CD14-positive monocyte (primary cell): Measurements from ENCODE around the gene GIGYF1. TPM values are rescaled to one million over a fixed set of nuclear protein-coding genes. Genes with fewer than 3 reads are reported as not detected.

Experiments used
- DNase-seq, 3 donors: peaks; one replicate each; pipeline ENCODE4 v3.0.0-alpha.2; 2011 to 2022
- H2AFZ ChIP-seq: 2 replicates; pipeline ENCODE4 v1.6.0; 2012; ENCODE audit warnings: mild to moderate bottlenecking, low read depth, low read length, inconsistent platforms; ENCODE audit not compliant: insufficient read depth, poor library complexity, severe bottlenecking
- H3K27ac ChIP-seq, 2 donors: 1 replicate in 1 of 2; 2 replicates in 1 of 2; pipeline ENCODE4 v1.5.1; 2012 to 2013; ENCODE audit warnings: low read length in 2 of 2, control low read depth in 1 of 2, inconsistent platforms in 1 of 2, low read depth in 1 of 2, mild to moderate bottlenecking in 1 of 2
- H3K27me3 ChIP-seq, 2 donors: one replicate each; pipeline versions ENCODE4 v1.6.0 to v1.6.1; 2011 to 2013; ENCODE audit warnings: low read length in 2 of 2; ENCODE audit not compliant: control insufficient read depth in 2 of 2, insufficient read depth in 2 of 2
- H3K36me3 ChIP-seq, 2 donors: replicated peaks in 1 of 2; 1 replicate in 1 of 2; 2 replicates in 1 of 2; pipeline versions ENCODE4 v1.5.1 to v1.6.1; 2012 to 2013; ENCODE audit warnings: low read length in 2 of 2, control low read depth in 1 of 2, inconsistent platforms in 1 of 2, mild to moderate bottlenecking in 1 of 2; ENCODE audit not compliant: insufficient read depth in 2 of 2, control insufficient read depth in 1 of 2
- H3K4me1 ChIP-seq, 2 donors: 1 replicate in 1 of 2; 2 replicates in 1 of 2; pipeline versions ENCODE4 v1.5.1 to v1.6.1; 2012 to 2013; ENCODE audit warnings: low read length in 2 of 2, control low read depth in 1 of 2, inconsistent platforms in 1 of 2, mild to moderate bottlenecking in 1 of 2, moderate library complexity in 1 of 2; ENCODE audit not compliant: insufficient read depth in 2 of 2, control insufficient read depth in 1 of 2
- H3K4me2 ChIP-seq: replicated peaks from 2 replicates; pipeline ENCODE3; 2012; ENCODE audit warnings: low read length, moderate library complexity, mild to moderate bottlenecking; ENCODE audit not compliant: poor library complexity, severe bottlenecking; ENCODE audit errors: extremely low read depth
- H3K4me3 ChIP-seq, 3 experiments: fragments of 200-600 bp in 1 of 3; sonication (generic) in 1 of 3; replicated peaks in 1 of 3; 1 replicate in 2 of 3; 2 replicates in 1 of 3; pipeline ENCODE4 v1.5.1; 2011 to 2013; ENCODE audit warnings: low read length in 3 of 3, mild to moderate bottlenecking in 3 of 3, control low read depth in 2 of 3, low read depth in 2 of 3, inconsistent platforms in 1 of 3, moderate library complexity in 1 of 3
- H3K79me2 ChIP-seq: 2 replicates; pipeline ENCODE4 v1.6.0; 2012; ENCODE audit warnings: mild to moderate bottlenecking, control low read depth, inconsistent platforms, low read length, moderate library complexity; ENCODE audit not compliant: insufficient read depth
- H3K9ac ChIP-seq: 2 replicates; pipeline ENCODE4 v1.6.0; 2017; ENCODE audit warnings: low read length, mild to moderate bottlenecking; ENCODE audit not compliant: insufficient read depth, poor library complexity, severe bottlenecking
- H3K9me3 ChIP-seq, 2 donors: replicated peaks in 1 of 2; 1 replicate in 1 of 2; 2 replicates in 1 of 2; pipeline versions ENCODE4 v1.5.1 to v1.6.1; 2012 to 2013; ENCODE audit warnings: low read length in 2 of 2, control low read depth in 1 of 2; ENCODE audit not compliant: control insufficient read depth in 1 of 2, insufficient read depth in 1 of 2
- H4K20me1 ChIP-seq: 2 replicates; pipeline ENCODE4 v1.6.0; 2012; ENCODE audit warnings: mild to moderate bottlenecking, low read length, control low read depth, moderate library complexity; ENCODE audit not compliant: insufficient read depth
- H3K27ac Mint-ChIP-seq, 7 donors: one replicate each; pipeline ENCODE4 v1.8.0; 2020; ENCODE audit warnings: mild to moderate bottlenecking in 7 of 7, mixed read lengths in 7 of 7, moderate library complexity in 6 of 7, inconsistent platforms in 2 of 7
- H3K27me3 Mint-ChIP-seq, 3 donors: one replicate each; pipeline ENCODE4 v1.8.0; 2021 to 2022; ENCODE audit warnings: low read depth in 3 of 3, mild to moderate bottlenecking in 3 of 3, mixed read lengths in 3 of 3, moderate library complexity in 3 of 3, inconsistent platforms in 1 of 3
- H3K36me3 Mint-ChIP-seq, 2 donors: one replicate each; pipeline ENCODE4 v1.8.0; 2020; ENCODE audit warnings: mixed read lengths in 2 of 2, inconsistent platforms in 1 of 2, mild to moderate bottlenecking in 1 of 2
- H3K4me1 Mint-ChIP-seq: one replicate; pipeline ENCODE4 v1.8.0; 2020; ENCODE audit warnings: mild to moderate bottlenecking, mixed read lengths
- H3K4me3 Mint-ChIP-seq, 2 donors: one replicate each; pipeline ENCODE4 v1.8.0; 2020; ENCODE audit warnings: mild to moderate bottlenecking in 2 of 2, mixed read lengths in 2 of 2, moderate library complexity in 1 of 2
- H3K9me3 Mint-ChIP-seq, 7 donors: one replicate each; pipeline ENCODE4 v1.8.0; 2020 to 2022; ENCODE audit warnings: mixed read lengths in 7 of 7, mild to moderate bottlenecking in 6 of 7, moderate library complexity in 6 of 7, inconsistent platforms in 2 of 7
- CTCF ChIP-seq: fragments of 200-600 bp; IDR thresholded peaks from one replicate; pipeline ENCODE4 v1.8.0; 2022; ENCODE audit warnings: antibody characterized with exemption, mild to moderate bottlenecking
- WGBS: methylation state at CpG from one replicate; pipeline ENCODE4 v1.1.5; 2013; ENCODE audit warnings: missing lambda C conversion rate; ENCODE audit not compliant: insufficient coverage; 5-methylcytosine and 5-hydroxymethylcytosine counted together
- intact Hi-C, 2 donors: fragments of 100-400 bp; cut with micrococcal nuclease; formaldehyde crosslinking; loops; one replicate each; pipeline versions ENCODE4 v1.15.0 to v1.15.1; 2023
- polyA plus RNA-seq, 3 donors: library from polyadenylated mRNA; depleted of rRNA in 1 of 3; unstranded in 2 of 3; stranded (reverse) in 1 of 3; fragments of 300-500 nt in 2 of 3; fragments of >200 nt in 1 of 3; fragmentation: Illumina TruSeq in 2 of 3; gene quantifications; 1 replicate in 2 of 3; 2 replicates in 1 of 3; pipeline ENCODE4 v1.2.3, GENCODE V29; 2012 to 2021

The GIGYF1 gene
- polyA plus RNA-seq, 3 donors, result 0.30 to 30.6 (median 0.34) TPM

- intact Hi-C loops, result loop anchor here (5.0 kb wide), 2 partner anchors 34 to 146 kb away; partner anchors contain the start of genes GNB2 (in 1 of the 2) and SLC12A9 (in 1 of the 2)
These were observed 12.7 kb upstream of the GIGYF1 start for GRCh38 chr7:100706672-100707311.

More at GRCh38 chr7:100706672-100707311, 12.7 kb upstream of the GIGYF1 start:
- DNase-seq, result no peak
- no peaks in the 10 kb centered on the region for H3K9me3 ChIP-seq
- peaks cover 2 to 10% (median 8%) of the 10 kb centered on the region in 3 donors for H3K27me3 Mint-ChIP-seq
- peak overlapping the region; percentile 96 for H2AFZ ChIP-seq
- no peaks in the 10 kb centered on the region for H3K36me3 ChIP-seq
- peak overlapping the region; percentile 88 for H3K9ac ChIP-seq
- H3K4me1 Mint-ChIP-seq, result peaks cover 14% of the 10 kb centered on the region
- H3K27me3 ChIP-seq, result peaks cover 0 to 3% of the 10 kb centered on the region in 2 donors
- peak overlapping the region; percentile 91 for H3K4me2 ChIP-seq
- H3K9me3 Mint-ChIP-seq, result no peaks in the 10 kb centered on the region
- peak overlapping the region; percentile 67 to 95 (median 93) for H3K4me3 ChIP-seq
- TF ChIP-seq CTCF, result no peak
- H3K4me3 Mint-ChIP-seq, result peak overlapping the region; percentile 94 to 96
- 60% methylated on average over 31 of the region's 34 CpGs for WGBS
- peak overlapping the region in 6 of 7 donors; percentile 82 to 96 (median 90) for H3K27ac Mint-ChIP-seq
- H4K20me1 ChIP-seq, result no peaks in the 10 kb centered on the region
- peaks cover 16 to 23% of the 10 kb centered on the region in 2 donors for H3K4me1 ChIP-seq
- peaks cover 16% of the 10 kb centered on the region for H3K79me2 ChIP-seq
- H3K27ac ChIP-seq, result peak overlapping the region in 1 of 2 donors; percentile 84
- H3K36me3 Mint-ChIP-seq, result peaks cover 2 to 7% of the 10 kb centered on the region in 2 donors
